Measurements from ENCODE around the gene ELOF1.
"Not testable (repeated sequence)": the region's sequence is repeated elsewhere in the genome, so short reads cannot be mapped to it uniquely, and the experiment has no call there.

The ELOF1 gene

GRCh38 chr19:11558881-11559828 is at the start of gene ELOF1:
TSS of gene ELOF1 (minus strand) at chr19:11559230. CDS start at chr19:11554347, 4,883 bp downstream.
- peak; percentile 100 for DNase-seq

- no peak for DNase-seq
These were observed 47.5 kb upstream of the ELOF1 start for GRCh38 chr19:11606484-11606883.

DNA sequence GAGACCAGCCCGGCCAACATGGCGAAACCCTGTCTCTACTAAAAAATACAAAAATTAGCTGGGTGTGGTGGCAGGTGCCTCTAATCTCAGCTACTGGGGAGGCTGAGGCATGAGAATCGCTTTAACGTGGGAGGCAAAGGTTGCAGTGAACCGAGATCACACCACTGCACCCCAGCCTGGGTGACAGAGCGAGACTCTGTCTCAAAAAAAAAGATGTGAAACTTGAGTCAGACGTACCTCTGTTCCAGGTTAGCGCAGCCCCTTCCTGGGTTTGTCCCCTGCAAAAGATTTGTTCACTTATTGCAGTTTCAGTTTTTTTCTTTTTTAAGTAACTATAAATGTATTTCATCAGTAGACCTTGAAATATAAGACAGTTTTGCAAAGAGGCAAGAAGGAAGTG is 40.7 kb upstream of the ELOF1 start:
- DNase-seq: not testable (repeated sequence)

DNA sequence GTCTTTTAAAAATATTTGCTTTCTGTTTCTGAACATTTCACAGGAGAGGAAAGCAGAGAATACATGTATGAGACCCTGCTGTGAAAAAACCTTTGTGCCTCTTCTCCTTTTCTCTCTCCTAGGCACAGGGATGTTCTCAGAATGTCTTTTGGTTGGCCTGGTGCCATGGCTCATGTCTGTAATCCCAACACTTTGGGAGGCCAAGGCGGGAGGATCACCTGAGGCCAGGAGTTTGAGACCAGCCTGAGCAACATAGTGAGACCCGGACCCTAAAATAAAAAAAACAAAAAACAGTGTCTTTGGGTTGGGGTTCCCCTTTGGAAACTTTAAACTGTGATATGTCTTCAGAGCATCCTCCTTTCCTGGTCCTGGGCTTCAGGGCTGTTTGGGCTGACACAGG is 39.7 kb upstream of the ELOF1 start:
- DNase-seq: no peak

DNA sequence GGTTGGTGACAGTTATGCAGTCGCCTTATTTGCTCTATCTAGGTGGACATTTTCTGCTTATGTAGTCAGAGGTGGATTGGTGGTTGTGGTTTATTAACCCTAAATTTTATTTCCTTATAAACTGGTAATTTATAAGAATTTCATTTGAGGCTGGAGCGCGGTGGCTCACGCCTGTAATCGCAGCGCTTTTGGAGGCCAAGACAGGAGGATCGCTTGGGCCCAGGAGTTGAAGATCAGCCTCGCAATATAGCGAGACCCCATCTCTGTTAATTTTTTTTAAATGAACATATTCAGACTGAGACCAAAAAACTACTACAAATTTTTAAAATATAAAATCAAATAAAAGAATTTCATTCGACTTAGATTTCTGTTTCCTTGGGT is 39.1 kb upstream of the ELOF1 start:
- DNase-seq: no peak

- DNase-seq: peak; percentile 99
These were observed 38.4 kb upstream of the ELOF1 start, which contains the start of gene ZNF627 for GRCh38 chr19:11597202-11598102. TSS of gene ZNF627 (plus strand) at chr19:11597483. CDS start at chr19:11597628, 145 bp downstream.

DNA sequence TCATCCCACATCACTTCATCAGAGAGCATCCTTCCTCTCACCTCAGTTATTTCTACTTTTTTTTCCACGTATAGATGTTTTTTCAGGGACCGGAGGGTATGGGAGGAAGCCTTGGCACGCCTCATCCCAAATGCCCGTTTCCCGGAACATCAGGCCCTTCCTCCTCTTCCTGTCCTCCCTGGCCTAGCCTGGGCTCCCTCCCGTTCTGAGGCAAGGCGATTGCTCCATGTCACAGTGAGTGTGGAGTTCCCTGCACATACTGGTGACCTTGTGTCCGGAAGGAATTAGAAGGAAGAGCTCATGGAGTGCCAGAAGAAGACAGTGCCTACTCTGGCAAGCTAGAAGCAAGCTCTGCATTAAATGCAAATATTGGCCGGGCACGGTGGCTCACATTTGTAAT is 37.1 kb upstream of the ELOF1 start:
- DNase-seq: no peak

DNA sequence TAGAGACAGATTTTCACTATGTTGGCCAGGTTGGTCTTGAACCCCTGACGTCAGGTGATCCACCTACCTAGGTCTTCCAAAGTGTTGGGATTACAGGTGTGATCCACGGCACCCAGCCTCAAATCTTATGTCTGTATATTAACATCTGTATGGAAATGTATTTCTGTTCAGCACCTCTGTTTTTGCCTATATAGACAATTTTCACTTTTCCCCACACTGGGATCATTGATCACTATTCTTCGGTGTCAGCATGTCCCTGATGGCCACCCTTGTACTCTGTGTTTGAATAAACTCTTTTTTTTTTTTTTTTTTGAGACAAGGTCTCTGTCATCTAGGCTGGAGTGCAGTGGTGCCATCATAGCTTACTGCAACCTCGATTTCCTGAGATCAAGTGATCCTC is 35.1 kb upstream of the ELOF1 start:
- no peak for DNase-seq

DNA sequence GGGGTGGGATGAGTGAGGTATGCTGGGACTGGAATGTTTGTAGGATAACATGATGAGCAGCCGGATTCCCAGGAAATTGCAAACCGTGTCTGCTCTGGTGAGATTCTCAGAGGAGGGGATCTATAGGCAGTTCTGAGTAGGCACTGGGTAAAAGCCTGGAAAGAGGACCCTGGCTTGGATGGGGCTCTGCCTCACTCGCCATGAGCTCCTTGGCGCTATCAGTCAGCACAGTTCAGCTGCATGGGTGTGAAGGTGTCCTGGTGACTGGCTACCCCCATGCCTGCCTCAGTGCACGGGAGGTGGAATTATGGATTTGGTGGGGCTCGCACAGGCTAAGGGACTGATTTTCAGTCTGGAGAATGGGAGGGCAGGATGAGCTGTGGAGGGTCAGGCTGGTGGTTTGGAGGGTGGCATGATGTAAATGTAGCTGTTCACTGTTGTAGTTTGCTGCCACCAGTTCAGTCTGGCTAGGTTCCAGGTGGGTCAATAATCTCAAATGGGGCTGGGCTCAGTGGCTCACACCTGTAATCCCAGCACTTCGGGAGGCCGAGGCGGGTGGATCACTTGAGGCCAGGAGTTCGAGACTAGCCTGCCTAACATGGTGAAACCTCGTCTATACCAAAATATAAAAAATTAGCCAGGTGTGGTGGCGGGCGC is 29.1 kb upstream of the ELOF1 start:
- DNase-seq: peak; percentile 56

- peak; percentile 70 for DNase-seq
These were observed 28.4 kb upstream of the ELOF1 start for GRCh38 chr19:11587302-11587974.

- no peak for DNase-seq
These were observed 27.3 kb upstream of the ELOF1 start for GRCh38 chr19:11586331-11586730.

- no peak for DNase-seq
These were observed 22.7 kb upstream of the ELOF1 start for GRCh38 chr19:11581740-11582139.

DNA sequence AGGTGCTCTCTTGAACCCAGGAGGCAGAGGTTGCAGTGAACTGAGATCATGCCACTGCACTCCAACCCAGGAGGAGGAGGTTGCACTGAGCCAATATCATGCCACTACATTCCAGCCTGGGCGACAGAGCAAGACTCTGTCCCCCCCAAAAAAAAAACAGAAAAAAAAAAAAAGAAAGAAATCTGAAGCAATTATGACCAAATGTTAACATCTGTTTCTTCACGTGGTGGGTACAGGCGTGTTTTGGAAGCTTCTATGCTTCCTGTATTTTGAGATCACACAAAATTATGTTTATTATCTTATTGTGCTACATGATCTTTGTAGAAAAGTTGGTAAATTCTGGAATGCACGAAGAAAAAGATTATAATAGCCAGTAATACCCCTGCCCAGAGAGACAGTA is 21.1 kb upstream of the ELOF1 start:
- no peak for DNase-seq

DNA sequence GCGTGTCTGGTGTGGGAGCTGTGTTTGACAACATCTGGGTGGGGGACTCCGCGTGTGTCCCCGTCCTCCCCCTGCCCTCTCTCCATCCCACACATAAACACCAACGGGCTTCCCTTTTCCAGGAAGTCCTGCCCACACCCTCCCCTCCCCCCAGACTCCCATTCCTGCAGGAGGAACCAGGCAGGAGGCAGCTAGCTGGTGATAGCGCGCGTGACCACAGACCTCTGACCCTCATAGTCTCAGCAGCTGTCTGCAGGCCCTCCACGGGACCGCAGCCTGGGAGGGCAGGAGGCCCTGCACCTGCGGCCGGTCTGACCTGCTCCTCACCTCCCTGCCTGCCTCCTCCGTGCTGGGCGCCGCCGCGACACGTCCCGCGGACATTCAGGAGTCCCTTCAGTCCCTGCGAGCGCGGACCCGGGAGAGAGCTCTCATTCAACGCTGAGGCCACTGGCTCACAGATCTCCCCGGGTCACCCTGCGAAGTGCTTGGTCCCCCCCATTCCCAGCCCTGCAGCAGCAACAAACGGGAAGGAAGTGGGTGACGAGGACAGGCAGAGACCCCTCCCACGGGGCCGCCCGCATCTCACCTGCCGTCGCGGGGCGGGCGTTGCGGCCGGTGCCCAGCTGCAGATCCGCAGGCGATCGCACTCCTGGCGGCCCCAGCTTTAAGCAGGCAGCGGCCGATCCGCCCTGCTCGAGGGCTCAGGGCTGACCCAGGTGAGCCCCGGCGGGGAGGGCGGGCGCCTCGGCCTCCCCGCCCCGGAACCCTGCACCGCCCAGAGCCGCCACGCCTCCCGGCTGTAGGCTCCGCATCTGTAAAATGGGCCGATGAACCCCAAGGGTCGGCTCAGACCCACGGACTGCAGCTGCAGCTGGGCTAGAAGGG is 19.5 kb upstream of the ELOF1 start:
- peak; percentile 70 for DNase-seq

GRCh38 chr19:11577451-11578257 is 18.6 kb upstream of the ELOF1 start, which contains the start of gene ACP5:
TSS of gene ACP5 (minus strand) at chr19:11577645. CDS start at chr19:11577317, 328 bp downstream.
- no peak for DNase-seq

- DNase-seq: no peak
These were observed 17.2 kb upstream of the ELOF1 start for GRCh38 chr19:11576227-11576626.

DNA sequence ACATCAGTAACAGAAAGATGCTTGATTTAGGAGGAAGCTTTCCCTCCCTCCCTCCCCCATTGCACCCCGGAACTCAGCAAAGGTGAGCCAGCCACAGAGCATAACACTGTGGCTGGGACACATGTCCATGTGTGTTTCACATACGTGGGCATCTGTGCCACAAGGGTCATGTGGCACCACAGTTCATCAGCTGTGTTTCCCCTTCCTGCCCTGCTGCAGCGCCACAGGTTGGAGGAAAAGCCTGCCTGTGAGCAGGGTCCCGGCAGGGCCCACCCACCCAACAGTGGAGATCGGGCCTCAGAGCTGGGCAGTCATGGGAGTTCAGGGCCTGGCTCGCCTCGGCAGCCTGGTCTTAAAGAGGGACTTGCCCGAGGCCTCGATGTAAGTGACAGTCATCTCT is 15.7 kb upstream of the ELOF1 start:
- DNase-seq: no peak

- DNase-seq: not testable (repeated sequence)
These were observed 14.7 kb upstream of the ELOF1 start for GRCh38 chr19:11573763-11574162.

GRCh38 chr19:11573354-11573753 is 14.3 kb upstream of the ELOF1 start:
- DNase-seq: not testable (repeated sequence)

DNA sequence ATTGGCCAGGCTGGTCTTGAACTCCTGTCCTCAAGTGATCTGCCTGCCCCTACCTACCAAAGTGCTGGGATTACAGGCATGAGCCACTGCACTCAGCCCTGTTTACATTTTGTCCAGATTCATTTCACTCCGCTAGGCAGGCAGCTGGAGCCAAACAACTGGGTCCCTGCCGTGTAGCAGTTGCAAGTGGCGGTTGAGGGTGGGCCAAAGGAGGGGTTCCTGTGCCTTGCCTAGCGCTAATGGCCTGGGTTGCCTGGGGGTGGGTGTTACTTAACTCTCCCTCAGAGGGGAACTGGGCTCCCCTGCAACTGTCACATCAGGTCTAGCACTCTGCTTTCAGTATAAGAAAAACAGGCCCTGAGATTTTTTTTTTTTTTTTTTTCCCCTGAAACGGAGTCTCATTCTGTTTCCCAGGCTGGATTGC is 11.0 kb upstream of the ELOF1 start:
- peak; percentile 21 for DNase-seq
